Gastrocnemius medialis (tissue), 4 donors: ENCODE measurements around the gene SNRK.

Experiments
- POLR2A ChIP-seq, 2 donors: fragments of 450-650 bp; IDR thresholded peaks; one replicate each; pipeline ENCODE4 v1.6.1; 2017; ENCODE audit warnings: antibody characterized with exemption in 2 of 2, mild to moderate bottlenecking in 2 of 2, moderate library complexity in 2 of 2
- TF ChIP-seq, protein P1 (sequence below), 5 experiments: fragments of 450-650 bp in 3 of 5; fragments of 200-600 bp in 2 of 5; sonication (generic) in 2 of 5; IDR thresholded peaks in 4 of 5; conservative IDR thresholded peaks in 1 of 5; 1 replicate in 4 of 5; 2 replicates in 1 of 5; pipeline ENCODE4 v1.5.1; 2016 to 2019; ENCODE audit warnings: antibody characterized with exemption in 5 of 5, mild to moderate bottlenecking in 3 of 5, moderate library complexity in 3 of 5

GRCh38 chr3:43266995-43267394 is 19.3 kb upstream of the SNRK start:
- TF ChIP-seq, protein P1, sequence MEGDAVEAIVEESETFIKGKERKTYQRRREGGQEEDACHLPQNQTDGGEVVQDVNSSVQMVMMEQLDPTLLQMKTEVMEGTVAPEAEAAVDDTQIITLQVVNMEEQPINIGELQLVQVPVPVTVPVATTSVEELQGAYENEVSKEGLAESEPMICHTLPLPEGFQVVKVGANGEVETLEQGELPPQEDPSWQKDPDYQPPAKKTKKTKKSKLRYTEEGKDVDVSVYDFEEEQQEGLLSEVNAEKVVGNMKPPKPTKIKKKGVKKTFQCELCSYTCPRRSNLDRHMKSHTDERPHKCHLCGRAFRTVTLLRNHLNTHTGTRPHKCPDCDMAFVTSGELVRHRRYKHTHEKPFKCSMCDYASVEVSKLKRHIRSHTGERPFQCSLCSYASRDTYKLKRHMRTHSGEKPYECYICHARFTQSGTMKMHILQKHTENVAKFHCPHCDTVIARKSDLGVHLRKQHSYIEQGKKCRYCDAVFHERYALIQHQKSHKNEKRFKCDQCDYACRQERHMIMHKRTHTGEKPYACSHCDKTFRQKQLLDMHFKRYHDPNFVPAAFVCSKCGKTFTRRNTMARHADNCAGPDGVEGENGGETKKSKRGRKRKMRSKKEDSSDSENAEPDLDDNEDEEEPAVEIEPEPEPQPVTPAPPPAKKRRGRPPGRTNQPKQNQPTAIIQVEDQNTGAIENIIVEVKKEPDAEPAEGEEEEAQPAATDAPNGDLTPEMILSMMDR (IDR thresholded peaks at IDR 0.05 in 4 of 5, conservative IDR thresholded peaks at IDR 0.05 in 1 of 5): no peak
- no peak for TF ChIP-seq POLR2A (IDR thresholded peaks at IDR 0.05)
